CD4-positive, alpha-beta T cell treated with Interleukin-12 subunit alpha and Interleukin-12 subunit beta, for 1 hour (primary cell): ENCODE data around the gene YY1AP1.
A peak's percentile ranks its signal among the peaks of the same experiment; 100 is the strongest.
"Not testable (repeated sequence)": the region's sequence is repeated elsewhere in the genome, so short reads cannot be mapped to it uniquely, and the experiment has no call there.

Experiments used
- DNase-seq: peaks from one replicate; pipeline ENCODE4 v3.0.0-alpha.2; 2020

Gene YY1AP1, protein sequence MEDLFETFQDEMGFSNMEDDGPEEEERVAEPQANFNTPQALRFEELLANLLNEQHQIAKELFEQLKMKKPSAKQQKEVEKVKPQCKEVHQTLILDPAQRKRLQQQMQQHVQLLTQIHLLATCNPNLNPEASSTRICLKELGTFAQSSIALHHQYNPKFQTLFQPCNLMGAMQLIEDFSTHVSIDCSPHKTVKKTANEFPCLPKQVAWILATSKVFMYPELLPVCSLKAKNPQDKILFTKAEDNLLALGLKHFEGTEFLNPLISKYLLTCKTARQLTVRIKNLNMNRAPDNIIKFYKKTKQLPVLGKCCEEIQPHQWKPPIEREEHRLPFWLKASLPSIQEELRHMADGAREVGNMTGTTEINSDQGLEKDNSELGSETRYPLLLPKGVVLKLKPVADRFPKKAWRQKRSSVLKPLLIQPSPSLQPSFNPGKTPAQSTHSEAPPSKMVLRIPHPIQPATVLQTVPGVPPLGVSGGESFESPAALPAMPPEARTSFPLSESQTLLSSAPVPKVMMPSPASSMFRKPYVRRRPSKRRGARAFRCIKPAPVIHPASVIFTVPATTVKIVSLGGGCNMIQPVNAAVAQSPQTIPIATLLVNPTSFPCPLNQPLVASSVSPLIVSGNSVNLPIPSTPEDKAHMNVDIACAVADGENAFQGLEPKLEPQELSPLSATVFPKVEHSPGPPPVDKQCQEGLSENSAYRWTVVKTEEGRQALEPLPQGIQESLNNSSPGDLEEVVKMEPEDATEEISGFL

GRCh38 chr1:155688324-155689080, at the start of gene YY1AP1:
Gene YY1AP1, minus strand, starts transcription at chr1:155688774. Its CDS starts 8,338 bp downstream, at chr1:155680436.
- DNase-seq, result peak; percentile 91

DNA sequence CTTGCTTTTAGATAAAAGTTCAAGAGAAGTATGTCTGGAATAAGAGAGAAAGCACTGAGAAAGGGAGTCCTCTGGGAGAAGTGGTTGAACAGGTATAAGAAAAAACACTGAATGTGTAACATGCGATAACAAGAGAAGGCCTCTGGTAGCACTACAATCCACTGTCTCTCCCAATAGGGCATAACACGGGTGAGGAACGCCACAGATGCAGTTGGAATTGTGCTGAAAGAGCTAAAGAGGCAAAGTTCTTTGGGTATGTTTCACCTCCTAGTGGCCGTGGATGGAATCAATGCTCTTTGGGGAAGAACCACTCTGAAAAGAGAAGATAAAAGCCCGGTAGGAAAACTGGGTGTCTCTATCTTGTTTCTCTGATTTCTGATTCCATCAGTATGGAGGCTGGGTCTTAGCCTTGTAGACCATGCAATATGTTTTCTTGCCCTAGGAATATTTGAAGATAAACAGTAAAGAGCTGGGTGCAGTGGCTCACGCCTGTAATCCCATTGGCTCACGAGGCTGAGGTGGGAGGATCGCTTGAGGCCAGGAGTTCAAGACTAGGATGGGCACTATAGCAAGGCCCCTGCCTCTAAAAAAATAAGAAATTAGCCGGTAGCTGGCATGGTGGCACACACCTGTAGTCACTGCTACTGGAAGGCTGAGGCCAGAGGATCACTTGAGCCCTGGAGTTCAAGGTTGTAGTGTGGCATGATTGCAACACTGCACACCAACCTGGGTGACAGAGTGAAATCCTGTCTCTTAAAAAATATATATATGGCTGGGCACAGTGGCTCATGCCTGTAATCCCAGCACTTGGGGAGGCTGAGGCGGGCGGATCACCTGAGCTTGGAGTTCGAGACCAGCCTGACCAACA, 40.7 kb upstream of the YY1AP1 start:
- peak; percentile 48 for DNase-seq

GRCh38 chr1:155725142-155725541, 36.6 kb upstream of the YY1AP1 start:
- no peak for DNase-seq

DNA sequence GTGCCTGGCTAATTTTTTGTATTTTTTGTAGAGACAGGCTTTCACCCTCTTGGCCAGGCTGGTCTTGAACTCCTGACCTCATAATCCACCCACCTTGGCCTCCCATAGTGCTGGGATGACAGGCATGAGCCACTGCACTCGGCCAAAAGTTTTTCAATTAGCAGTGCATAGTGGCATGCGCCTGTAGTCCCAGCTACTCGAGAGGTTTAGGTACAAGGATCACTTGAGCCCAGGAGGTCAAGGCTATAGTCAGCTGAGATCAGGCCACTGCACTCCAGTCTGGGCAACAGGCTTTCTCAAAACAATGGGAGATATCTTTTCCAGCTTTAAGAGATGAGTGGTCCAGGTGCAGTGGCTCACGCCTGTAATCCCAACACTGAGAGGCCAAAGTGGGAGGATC, 31.1 kb upstream of the YY1AP1 start:
- no peak for DNase-seq

DNA sequence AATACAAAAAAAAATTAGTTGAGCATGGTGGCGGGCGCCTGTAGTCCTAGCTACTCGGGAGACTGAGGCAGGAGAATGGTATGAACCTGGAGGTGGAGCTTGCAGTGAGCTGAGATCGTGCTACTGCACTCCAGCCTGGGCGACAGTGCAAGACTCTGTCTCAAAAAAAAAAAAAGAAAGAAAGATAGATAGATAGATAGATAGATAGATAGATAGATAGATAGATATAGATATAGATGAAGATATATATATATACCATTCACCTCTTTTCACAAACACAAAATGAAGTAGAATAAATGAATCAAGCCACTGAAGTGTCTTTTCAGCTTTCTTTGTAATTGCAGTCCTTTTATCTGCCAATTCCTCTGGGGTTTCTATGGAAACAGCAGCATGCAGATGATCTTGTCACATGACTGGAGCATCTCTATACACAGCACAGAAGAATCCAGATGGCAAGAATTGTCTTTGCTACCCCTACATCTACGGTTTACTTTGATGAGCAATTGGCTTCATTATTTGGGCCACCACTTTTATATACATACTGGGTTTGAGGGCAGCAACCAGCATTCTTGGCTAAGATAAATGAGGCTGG, 30.0 kb upstream of the YY1AP1 start:
- not testable (repeated sequence) for DNase-seq

- DNase-seq, result no peak
Measured at GRCh38 chr1:155717041-155717440, 28.5 kb upstream of the YY1AP1 start.

GRCh38 chr1:155715777-155716176, 27.2 kb upstream of the YY1AP1 start:
- DNase-seq, result no peak

DNA sequence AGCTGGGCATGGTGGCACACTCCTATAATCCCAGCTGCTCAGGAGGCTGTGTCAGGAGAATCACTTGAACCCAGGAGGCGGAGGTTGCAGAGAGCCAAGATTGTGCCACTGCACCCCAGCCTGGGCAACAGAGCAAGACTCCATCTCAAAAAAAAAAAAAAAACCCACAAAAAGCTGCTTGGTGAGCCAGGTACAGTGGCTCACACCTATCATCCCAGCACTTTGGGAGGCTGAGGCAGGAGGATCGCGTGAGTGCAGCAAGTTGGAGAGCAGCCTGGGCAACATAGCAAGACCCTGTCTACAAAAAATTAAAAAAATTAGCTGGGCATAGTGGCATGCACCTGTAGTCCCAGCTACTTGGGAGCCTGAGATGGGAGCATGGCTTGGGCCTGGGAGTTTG, 26.5 kb upstream of the YY1AP1 start:
- not testable (repeated sequence) for DNase-seq

GRCh38 chr1:155713075-155713474, 24.5 kb upstream of the YY1AP1 start:
- DNase-seq, result no peak

DNA sequence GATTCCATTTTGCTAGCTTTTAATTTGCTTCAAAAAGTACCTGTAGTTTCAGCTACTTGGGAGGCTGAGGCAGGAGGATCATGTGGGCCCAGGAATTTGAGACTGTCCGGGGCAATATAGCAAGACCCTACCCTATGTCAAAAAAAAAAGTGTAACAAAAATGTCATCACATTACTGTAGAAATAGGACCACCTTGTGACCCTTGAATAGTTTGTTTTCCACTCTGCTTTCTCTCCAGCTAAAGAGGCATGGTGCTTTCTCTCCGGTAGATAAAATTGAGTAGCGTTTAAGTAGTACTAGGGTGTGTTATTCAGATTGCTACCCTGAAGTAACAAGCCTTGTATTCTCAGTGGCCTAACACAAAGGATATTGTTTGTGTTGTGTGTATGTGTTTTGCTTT, 24.1 kb upstream of the YY1AP1 start:
- DNase-seq, result not testable (repeated sequence)

- DNase-seq, result not testable (repeated sequence)
Measured at GRCh38 chr1:155711457-155711856, 22.9 kb upstream of the YY1AP1 start.

DNA sequence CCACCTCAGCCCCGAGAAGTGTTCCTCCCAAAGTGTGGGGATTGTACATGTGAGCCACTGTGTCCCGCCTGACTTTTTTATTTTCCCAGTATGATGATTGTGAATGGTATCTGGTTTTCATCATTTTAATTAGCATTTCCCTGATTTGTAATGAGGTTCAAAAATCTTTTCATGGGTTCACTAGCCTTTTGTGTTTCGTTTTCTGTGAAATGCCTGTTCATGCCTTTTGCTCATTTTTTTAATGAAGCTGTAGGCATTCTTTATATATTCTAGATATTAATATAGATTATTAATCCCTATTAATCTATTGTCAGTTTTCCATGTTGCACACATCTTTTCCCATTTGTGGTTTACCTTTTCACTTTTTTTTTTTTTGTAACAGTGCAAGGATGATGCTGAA, 20.8 kb upstream of the YY1AP1 start:
- no peak for DNase-seq

GRCh38 chr1:155706139-155706538, 17.6 kb upstream of the YY1AP1 start:
- no peak for DNase-seq

GRCh38 chr1:155704414-155704813, 15.8 kb upstream of the YY1AP1 start:
- not testable (repeated sequence) for DNase-seq

- no peak for DNase-seq
Measured at GRCh38 chr1:155703216-155703615, 14.6 kb upstream of the YY1AP1 start.

DNA sequence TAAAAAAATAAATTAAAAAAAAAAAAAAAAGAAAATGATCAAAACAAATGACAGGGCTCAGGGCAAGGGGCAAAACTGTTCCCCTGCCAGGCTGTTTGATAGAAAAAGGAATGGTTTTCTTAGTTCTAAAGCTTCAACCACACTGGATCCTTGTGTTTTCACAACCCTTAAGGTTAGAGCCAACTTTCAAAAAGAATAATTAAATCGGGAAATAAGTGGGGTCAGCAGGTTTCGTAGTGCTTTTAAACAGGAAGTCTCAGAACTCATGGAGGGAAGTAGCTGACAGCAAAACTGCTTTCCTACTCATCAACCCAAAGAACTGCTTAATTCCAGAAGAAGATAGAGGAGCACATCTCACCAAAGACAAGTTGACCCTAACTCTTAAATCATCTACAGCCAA, 13.1 kb upstream of the YY1AP1 start:
- not testable (repeated sequence) for DNase-seq

- DNase-seq, result not testable (repeated sequence)
Measured at GRCh38 chr1:155699062-155699461, 10.5 kb upstream of the YY1AP1 start.

GRCh38 chr1:155698382-155699038, 9.9 kb upstream of the YY1AP1 start:
- DNase-seq, result no peak

DNA sequence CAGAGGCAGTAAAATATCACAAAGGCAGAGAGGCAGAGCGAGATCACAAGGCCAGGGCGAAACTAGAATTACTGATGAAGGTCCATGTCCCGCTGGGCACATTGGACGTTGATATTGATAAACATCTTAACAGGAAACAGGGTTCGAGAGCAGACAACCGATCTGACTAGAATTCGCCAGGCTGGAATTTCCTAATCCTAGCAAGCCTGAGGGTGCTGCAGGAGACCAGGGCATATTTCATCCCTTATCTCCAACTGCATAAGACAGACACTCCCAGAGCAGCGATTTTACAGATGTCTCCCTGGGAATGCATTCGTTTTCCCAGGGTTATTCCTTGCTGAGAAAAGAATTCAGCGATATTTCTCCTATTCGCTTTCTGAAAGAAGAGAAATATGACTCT, 9.0 kb upstream of the YY1AP1 start:
- not testable (repeated sequence) for DNase-seq

DNA sequence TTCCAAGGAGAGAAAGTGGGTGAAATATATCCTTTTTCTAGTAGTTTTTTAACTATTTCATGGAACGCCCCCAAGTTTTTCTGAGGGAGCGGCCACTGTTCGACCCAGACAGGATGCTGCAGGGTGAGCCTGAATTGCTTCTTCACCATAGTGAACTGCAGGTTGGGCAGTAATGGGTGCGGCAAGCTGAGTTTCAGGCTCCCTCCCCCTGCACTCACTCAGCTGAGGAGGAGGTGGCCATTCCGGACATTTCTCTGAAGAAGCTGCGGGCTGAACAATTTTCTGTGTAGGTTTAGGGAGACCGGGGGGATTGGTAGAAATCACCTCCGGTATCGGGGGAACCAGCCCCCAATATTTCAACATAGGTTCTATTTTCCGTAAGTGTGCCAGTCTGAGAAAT, 8.5 kb upstream of the YY1AP1 start:
- no peak for DNase-seq

- DNase-seq, result no peak
Measured at GRCh38 chr1:155696524-155696923, 8.0 kb upstream of the YY1AP1 start.
